Gastroesophageal sphincter (tissue), 4 donors: ENCODE data around the gene SLC10A6. TPM values are rescaled to one million over a fixed set of nuclear protein-coding genes. Genes with fewer than 3 reads are reported as not detected.

Experiments
- ATAC-seq: fragments of 150-250 bp; one replicate; pipeline ENCODE4 v1.9.1; 2016; ENCODE audit warnings: mild to moderate bottlenecking, moderate library complexity
- H3K27ac ChIP-seq, 4 donors: fragments of 200-600 bp; sonication (generic) in 3 of 4; 1 replicate in 3 of 4; 2 replicates in 1 of 4; pipeline ENCODE4 v1.5.1; 2016 to 2019
- H3K27me3 ChIP-seq: fragments of 200-600 bp; sonication (generic); one replicate; pipeline ENCODE4 v1.5.1; 2019
- H3K36me3 ChIP-seq, 2 donors: fragments of 200-600 bp; sonication (generic); one replicate each; pipeline ENCODE4 v1.5.1; 2019; ENCODE audit warnings: control low read depth in 1 of 2
- H3K4me1 ChIP-seq, 3 donors: fragments of 200-600 bp; sonication (generic); 1 replicate in 2 of 3; 2 replicates in 1 of 3; pipeline ENCODE4 v1.5.1; 2016 to 2019; ENCODE audit warnings: control low read depth in 2 of 3
- H3K4me3 ChIP-seq, 2 donors: fragments of 200-600 bp; sonication (generic); one replicate each; pipeline ENCODE4 v1.5.1; 2019; ENCODE audit warnings: mild to moderate bottlenecking in 1 of 2, moderate library complexity in 1 of 2
- H3K9me3 ChIP-seq, 3 donors: fragments of 200-600 bp; sonication (generic); one replicate each; pipeline ENCODE4 v1.5.1; 2017 to 2019; ENCODE audit warnings: control low read depth in 2 of 3
- EP300 ChIP-seq: sonication (generic); formaldehyde crosslinking; IDR thresholded peaks from one replicate; pipeline ENCODE4 v1.6.1; 2017; ENCODE audit warnings: antibody characterized with exemption, mild to moderate bottlenecking
- POLR2A ChIP-seq, 2 donors: fragments of 450-650 bp; IDR thresholded peaks; one replicate each; pipeline ENCODE4 v1.6.1; 2017; ENCODE audit warnings: antibody characterized with exemption in 2 of 2, mild to moderate bottlenecking in 2 of 2, moderate library complexity in 1 of 2
- POLR2AphosphoS5 ChIP-seq: sonication (generic); formaldehyde crosslinking; IDR thresholded peaks from one replicate; pipeline ENCODE4 v1.6.1; 2017; ENCODE audit warnings: antibody characterized with exemption
- WGBS, 2 donors: methylation state at CpG; one replicate each; pipeline ENCODE4 v1.1.5; 2018; ENCODE audit warnings: low coverage in 1 of 2; 5-methylcytosine and 5-hydroxymethylcytosine counted together
- total RNA-seq, 4 donors: library from RNA; depleted of rRNA; stranded (reverse); fragments of >200 nt; gene quantifications; one replicate each; pipeline ENCODE4 v1.1.0, GENCODE V29; 2016
- TF ChIP-seq, protein P1 (sequence below), 4 experiments: fragments of 200-600 bp in 2 of 4; fragments of 450-650 bp in 2 of 4; sonication (generic) in 1 of 4; IDR thresholded peaks; one replicate each; pipeline ENCODE4 v1.5.1; 2017 to 2019; ENCODE audit warnings: antibody characterized with exemption in 4 of 4, mild to moderate bottlenecking in 2 of 4, moderate library complexity in 2 of 4

The SLC10A6 gene
- total RNA-seq, 4 donors from 2014 or later = 0.35 to 3.3 (median 2.0) TPM

DNA sequence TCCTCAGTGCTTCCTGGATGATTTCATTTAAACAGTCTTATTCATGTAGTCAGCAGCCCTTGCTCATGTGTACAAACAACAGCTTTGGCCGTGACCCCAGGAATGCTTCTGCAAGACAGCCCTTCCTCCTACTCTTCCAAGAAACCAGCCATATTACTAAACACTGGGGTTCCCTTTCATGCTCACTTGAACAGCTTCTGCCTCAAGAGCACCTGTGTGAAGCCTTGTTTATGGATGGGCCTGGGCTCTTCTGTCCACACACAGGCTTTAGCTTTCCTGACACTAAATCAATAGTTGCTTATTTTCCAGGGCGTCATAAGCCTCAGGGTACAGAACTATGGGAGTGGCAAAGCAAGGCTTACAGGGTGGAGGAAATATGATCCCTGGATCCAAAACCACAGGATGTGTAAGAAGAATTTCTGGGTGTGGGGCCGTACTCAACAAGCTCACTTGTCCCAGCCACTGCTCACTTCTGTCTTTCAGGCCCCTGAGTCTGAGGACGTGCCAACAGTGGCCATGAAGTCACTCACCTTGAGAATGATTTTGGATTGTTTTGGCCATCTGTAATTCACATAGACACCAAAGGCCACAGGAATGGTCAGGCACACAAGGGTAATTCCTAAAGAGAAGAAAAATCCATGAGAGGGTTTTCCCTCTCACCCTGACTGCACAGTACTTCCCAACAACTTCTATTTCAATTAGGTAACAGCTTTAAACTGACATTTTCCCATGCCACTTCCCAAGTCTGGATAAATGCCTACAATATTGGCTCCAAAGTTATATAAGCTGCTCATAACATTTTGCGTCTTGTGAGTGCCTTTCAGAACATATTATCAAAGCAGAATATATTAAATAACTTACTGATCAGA lies 17.7 kb downstream of the SLC10A6 start:
- no peaks in the 10 kb centered on the region for H3K27me3 ChIP-seq
- H3K4me1 ChIP-seq = no peaks in the 10 kb centered on the region
- TF ChIP-seq, protein P1, sequence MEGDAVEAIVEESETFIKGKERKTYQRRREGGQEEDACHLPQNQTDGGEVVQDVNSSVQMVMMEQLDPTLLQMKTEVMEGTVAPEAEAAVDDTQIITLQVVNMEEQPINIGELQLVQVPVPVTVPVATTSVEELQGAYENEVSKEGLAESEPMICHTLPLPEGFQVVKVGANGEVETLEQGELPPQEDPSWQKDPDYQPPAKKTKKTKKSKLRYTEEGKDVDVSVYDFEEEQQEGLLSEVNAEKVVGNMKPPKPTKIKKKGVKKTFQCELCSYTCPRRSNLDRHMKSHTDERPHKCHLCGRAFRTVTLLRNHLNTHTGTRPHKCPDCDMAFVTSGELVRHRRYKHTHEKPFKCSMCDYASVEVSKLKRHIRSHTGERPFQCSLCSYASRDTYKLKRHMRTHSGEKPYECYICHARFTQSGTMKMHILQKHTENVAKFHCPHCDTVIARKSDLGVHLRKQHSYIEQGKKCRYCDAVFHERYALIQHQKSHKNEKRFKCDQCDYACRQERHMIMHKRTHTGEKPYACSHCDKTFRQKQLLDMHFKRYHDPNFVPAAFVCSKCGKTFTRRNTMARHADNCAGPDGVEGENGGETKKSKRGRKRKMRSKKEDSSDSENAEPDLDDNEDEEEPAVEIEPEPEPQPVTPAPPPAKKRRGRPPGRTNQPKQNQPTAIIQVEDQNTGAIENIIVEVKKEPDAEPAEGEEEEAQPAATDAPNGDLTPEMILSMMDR (IDR thresholded peaks at IDR 0.05) = no peak
- TF ChIP-seq POLR2A (IDR thresholded peaks at IDR 0.05) (no peak), EP300 (no peak), POLR2AphosphoS5 (no peak)
- peak; percentile 36 for ATAC-seq
- no peak overlapping the region for H3K27ac ChIP-seq
- WGBS, 2 donors = 78 to 96% methylated on average over 4 to 5 of the region's 5 CpGs
- H3K9me3 ChIP-seq = peaks cover 0 to 5% (median 0%) of the 10 kb centered on the region in 3 donors
- no peak overlapping the region for H3K4me3 ChIP-seq
- peaks cover 0 to 5% of the 10 kb centered on the region in 2 donors for H3K36me3 ChIP-seq

DNA sequence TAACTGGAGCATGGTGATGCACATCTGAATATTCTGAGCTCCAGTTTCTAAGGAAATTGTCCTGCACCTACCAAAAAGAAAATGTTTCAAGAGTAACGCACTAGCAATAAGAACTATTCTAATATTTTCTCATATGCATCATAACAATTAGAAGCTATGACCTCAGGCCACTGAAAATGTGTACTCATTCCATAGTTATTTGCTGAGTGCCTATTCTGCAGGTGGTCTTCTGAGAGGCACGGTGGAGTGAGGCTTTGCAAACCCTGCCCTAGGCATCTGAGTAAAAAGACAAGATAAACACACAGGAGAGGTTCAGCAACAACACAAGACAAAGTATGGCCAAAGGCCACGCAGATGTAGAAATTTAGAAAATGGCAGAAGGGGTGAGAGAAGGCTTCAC lies 23.7 kb downstream of the SLC10A6 start:
- Histone ChIP-seq H3K4me1 (no peaks in the 10 kb centered on the region), H3K27me3 (no peaks in the 10 kb centered on the region), H3K27ac (no peak overlapping the region), H3K36me3 (peaks cover 0 to 15% of the 10 kb centered on the region in 2 donors), H3K9me3 (peaks cover 0 to 5% (median 0%) of the 10 kb centered on the region in 3 donors), H3K4me3 (no peak overlapping the region)
- ATAC-seq = no peak
- TF ChIP-seq POLR2A (IDR thresholded peaks at IDR 0.05) = no peak
- 72 to 74% methylated on average over 3 of the region's 3 CpGs for WGBS, 2 donors

DNA sequence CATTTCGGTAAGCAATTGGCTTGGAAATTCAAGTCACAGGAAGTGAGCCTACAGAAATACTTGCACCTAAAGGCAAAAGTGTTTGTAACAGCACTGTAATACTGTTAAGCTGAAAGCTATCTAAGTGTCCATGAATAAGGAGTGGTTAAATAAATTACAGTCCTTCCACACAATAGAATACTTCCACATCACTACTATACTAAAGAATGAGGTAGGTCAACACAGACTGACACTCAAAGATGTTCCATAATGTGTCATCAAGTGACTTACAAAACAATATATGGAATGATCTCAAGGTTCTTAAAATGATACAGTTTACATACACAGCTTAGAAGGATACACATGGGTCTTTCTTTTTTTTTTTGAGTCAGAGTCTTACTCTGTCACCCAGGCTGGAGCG lies 27.0 kb downstream of the SLC10A6 start:
- whole genome bisulfite sequencing, 2 donors = 94 to 100% methylated on average over 1 to 2 of the region's 2 CpGs
- TF ChIP-seq, protein P1 (IDR thresholded peaks at IDR 0.05) = no peak
- TF ChIP-seq EP300 = no peak
- no peak for TF ChIP-seq POLR2AphosphoS5
- TF ChIP-seq POLR2A (IDR thresholded peaks at IDR 0.05) = no peak
- ATAC-seq = no peak

DNA sequence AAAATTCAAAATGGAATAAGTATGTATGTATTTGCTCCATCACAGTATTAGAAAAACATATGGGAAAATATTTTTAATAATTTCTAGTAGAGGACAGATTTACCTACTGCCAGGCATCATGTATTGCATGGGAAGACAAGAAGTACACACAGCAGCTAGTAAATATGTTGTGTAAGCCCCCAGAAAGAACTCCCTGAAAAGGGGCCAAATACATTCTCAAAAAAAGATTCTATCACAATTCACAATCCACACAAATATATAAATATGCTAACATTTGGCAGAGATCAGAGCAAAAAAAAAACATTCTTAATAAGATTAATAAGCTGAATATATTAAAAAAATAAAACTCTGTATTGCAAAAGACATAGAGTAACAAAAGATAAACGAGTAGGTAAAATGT lies 28.0 kb downstream of the SLC10A6 start:
- Histone ChIP-seq H3K9me3 (no peaks in the 10 kb centered on the region), H3K4me1 (peaks cover 0 to 10% (median 0%) of the 10 kb centered on the region in 3 donors), H3K27me3 (no peaks in the 10 kb centered on the region), H3K36me3 (peaks cover 0 to 10% of the 10 kb centered on the region in 2 donors), H3K27ac (no peak overlapping the region), H3K4me3 (no peak overlapping the region)
- 0 to 80% methylated on average over 1 of the region's 1 CpG for WGBS, 2 donors
- no peak for TF ChIP-seq POLR2A (IDR thresholded peaks at IDR 0.05)
- TF ChIP-seq, protein P1 (IDR thresholded peaks at IDR 0.05) = no peak
- TF ChIP-seq EP300 = no peak
- no peak for TF ChIP-seq POLR2AphosphoS5
- no peak for ATAC-seq

More for the DNA sequence above, 27.0 kb downstream of the SLC10A6 start:
- Histone ChIP-seq H3K27ac (no peak overlapping the region), H3K4me3 (no peak overlapping the region), H3K9me3 (no peaks in the 10 kb centered on the region), H3K36me3 (peaks cover 0 to 15% of the 10 kb centered on the region in 2 donors), H3K4me1 (peaks cover 0 to 3% (median 0%) of the 10 kb centered on the region in 3 donors), H3K27me3 (no peaks in the 10 kb centered on the region)

DNA sequence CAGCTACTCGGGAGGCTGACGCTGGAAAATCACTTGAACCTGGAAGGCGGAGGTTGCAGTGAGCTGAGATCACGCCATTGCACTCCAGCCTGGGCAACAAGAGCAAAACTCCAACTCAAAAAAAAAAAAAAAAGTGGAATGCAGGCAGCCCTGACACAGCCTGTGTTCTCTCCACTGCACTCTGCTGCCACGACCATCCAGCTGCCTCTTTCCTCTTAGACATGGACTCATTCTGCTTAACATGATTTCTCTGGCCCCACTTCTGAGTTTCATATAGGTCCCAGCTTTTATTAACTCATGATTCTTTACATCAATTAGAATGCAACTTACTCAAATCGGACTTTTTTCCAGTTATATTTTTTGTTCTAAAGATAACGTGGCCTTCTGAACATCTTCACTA lies 29.6 kb downstream of the SLC10A6 start:
- no peak for ATAC-seq
- Histone ChIP-seq H3K27me3 (no peaks in the 10 kb centered on the region), H3K36me3 (peaks cover 0 to 24% of the 10 kb centered on the region in 2 donors), H3K27ac (no peak overlapping the region), H3K4me3 (no peak overlapping the region), H3K9me3 (peaks cover 0 to 11% (median 0%) of the 10 kb centered on the region in 3 donors), H3K4me1 (peaks cover 0 to 10% (median 0%) of the 10 kb centered on the region in 3 donors)
- TF ChIP-seq POLR2AphosphoS5 (no peak), EP300 (no peak), POLR2A (IDR thresholded peaks at IDR 0.05) (no peak)
- TF ChIP-seq, protein P1 (IDR thresholded peaks at IDR 0.05) = no peak
- WGBS, 2 donors = 79 to 93% methylated on average over 7 of the region's 7 CpGs
